Astrocyte (in vitro differentiated cells and primary cell): ENCODE data around the gene BMP10. TPM values are rescaled to one million over a fixed set of nuclear protein-coding genes. Genes with fewer than 3 reads are reported as not detected.
A peak's percentile ranks its signal among the peaks of the same experiment; 100 is the strongest.

Experiments used
- DNase-seq: peaks from one replicate; pipeline ENCODE4 v3.0.0-alpha.2; 2010; ENCODE audit warnings: low read depth
- FAIRE-seq: peaks from 2 replicates; lab custom pipeline; 2011; peaks lifted over from hg19 to GRCh38; lab: Jason Lieb, UNC
- H2AFZ ChIP-seq: 2 replicates; pipeline ENCODE4 v1.6.0; 2012; ENCODE audit warnings: low read depth, low read length, inconsistent platforms
- H3K27ac ChIP-seq: 2 replicates; pipeline ENCODE4 v1.5.1; 2011; ENCODE audit warnings: low read depth, low read length, inconsistent platforms
- H3K27me3 ChIP-seq: 2 replicates; pipeline ENCODE4 v1.6.0; 2011; ENCODE audit warnings: low read length, inconsistent platforms; ENCODE audit not compliant: insufficient read depth
- H3K36me3 ChIP-seq: 2 replicates; pipeline ENCODE4 v1.5.1; 2011; ENCODE audit warnings: low read length, inconsistent platforms; ENCODE audit not compliant: insufficient read depth
- H3K4me1 ChIP-seq: 2 replicates; pipeline ENCODE4 v1.5.1; 2011; ENCODE audit warnings: low read length, inconsistent platforms; ENCODE audit not compliant: insufficient read depth
- H3K4me2 ChIP-seq: 2 replicates; pipeline ENCODE4 v1.6.0; 2012; ENCODE audit warnings: low read length, inconsistent platforms
- H3K4me3 ChIP-seq: 2 replicates; pipeline ENCODE4 v1.5.1; 2011; ENCODE audit warnings: low read depth, mild to moderate bottlenecking, low read length, inconsistent platforms; ENCODE audit not compliant: insufficient read depth
- H3K79me2 ChIP-seq: 2 replicates; pipeline ENCODE4 v1.6.0; 2012; ENCODE audit warnings: mild to moderate bottlenecking, low read length, inconsistent platforms; ENCODE audit not compliant: insufficient read depth
- H3K9ac ChIP-seq: 2 replicates; pipeline ENCODE4 v1.6.0; 2012; ENCODE audit warnings: mild to moderate bottlenecking, low read length, inconsistent platforms
- H3K9me3 ChIP-seq: 2 replicates; pipeline ENCODE4 v1.5.1; 2012; ENCODE audit warnings: low read depth, mild to moderate bottlenecking, low read length, inconsistent platforms; ENCODE audit not compliant: insufficient read depth
- H4K20me1 ChIP-seq: 2 replicates; pipeline ENCODE4 v1.6.0; 2012; ENCODE audit warnings: low read length, inconsistent platforms; ENCODE audit not compliant: insufficient read depth
- H3K27ac Mint-ChIP-seq: one replicate; pipeline ENCODE4 v1.8.0; 2021; ENCODE audit warnings: mild to moderate bottlenecking, mixed read lengths; ENCODE audit not compliant: unreplicated experiment
- H3K27me3 Mint-ChIP-seq: one replicate; pipeline ENCODE4 v1.8.0; 2021; ENCODE audit warnings: low read depth, mixed read lengths; ENCODE audit not compliant: unreplicated experiment
- H3K36me3 Mint-ChIP-seq: one replicate; pipeline ENCODE4 v1.8.0; 2021; ENCODE audit warnings: low read depth, mixed read lengths; ENCODE audit not compliant: unreplicated experiment
- H3K4me1 Mint-ChIP-seq: one replicate; pipeline ENCODE4 v1.8.0; 2021; ENCODE audit warnings: low read depth, mixed read lengths; ENCODE audit not compliant: unreplicated experiment
- H3K4me3 Mint-ChIP-seq: one replicate; pipeline ENCODE4 v1.8.0; 2021; ENCODE audit warnings: mild to moderate bottlenecking, moderate library complexity, mixed read lengths; ENCODE audit not compliant: unreplicated experiment
- H3K9me3 Mint-ChIP-seq: one replicate; pipeline ENCODE4 v1.8.0; 2021; ENCODE audit warnings: mild to moderate bottlenecking, mixed read lengths; ENCODE audit not compliant: unreplicated experiment
- CTCF ChIP-seq: IDR thresholded peaks from 2 replicates; pipeline ENCODE4 v1.5.1; 2011; ENCODE audit warnings: low read depth, mild to moderate bottlenecking, inconsistent platforms, low read length, moderate library complexity; ENCODE audit not compliant: insufficient read depth
- EZH2 ChIP-seq: IDR thresholded peaks from 2 replicates; pipeline ENCODE4 v1.6.1; 2012; ENCODE audit warnings: mild to moderate bottlenecking, low read length, inconsistent platforms; ENCODE audit not compliant: insufficient read depth
- total RNA-seq: library from RNA; stranded (reverse); gene quantifications from 2 replicates; pipeline ENCODE4 v1.2.1, GENCODE V29; 2021

Gene BMP10
- total RNA-seq, 1 donor from 2014 or later: not detected

DNA sequence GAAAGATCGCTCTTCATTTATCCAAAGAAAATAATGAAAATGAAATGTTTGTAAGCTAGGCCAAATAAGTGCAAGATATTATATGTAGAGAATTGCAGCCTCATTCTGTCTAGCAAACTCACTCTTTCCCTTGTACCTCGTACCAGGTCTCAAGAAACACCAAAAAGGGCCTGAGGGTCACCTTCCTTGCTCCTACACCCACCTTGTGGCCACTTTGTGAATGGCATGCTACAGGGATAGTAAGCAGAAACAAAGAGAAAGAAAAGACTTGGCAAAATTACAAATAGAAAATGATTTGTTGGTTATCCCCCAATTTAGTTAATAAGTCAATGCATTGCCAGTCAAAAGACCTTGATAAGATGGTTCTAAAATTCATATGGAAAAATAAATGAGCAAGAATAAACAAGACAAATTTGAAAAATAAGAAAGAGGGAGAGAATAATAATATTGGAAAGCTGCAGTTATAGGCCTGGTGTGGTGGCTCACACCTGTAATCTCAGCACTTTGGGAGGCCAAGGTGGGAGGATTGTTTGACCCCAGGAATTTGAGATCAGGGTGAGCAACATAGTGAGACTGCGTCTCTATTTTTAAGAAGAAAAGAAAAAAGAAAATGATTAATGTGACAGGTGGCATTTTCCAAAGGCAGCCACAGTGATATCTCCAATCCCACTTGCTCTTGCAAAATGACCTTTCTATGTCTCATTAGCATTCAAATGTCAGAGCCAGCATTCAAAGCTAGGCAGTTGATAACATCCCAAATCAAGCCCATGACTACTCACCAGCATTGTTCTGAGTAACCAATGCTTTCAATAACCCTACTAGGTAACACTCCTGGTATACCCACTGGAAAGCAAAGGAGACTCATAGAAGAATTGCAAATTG is 38.8 kb upstream of the BMP10 start:
- Histone ChIP-seq H3K9me3 (no peaks in the 10 kb centered on the region), H3K27ac (no peak overlapping the region), H3K9ac (no peak overlapping the region), H2AFZ (no peak overlapping the region), H3K4me3 (no peak overlapping the region), H3K27me3 (no peaks in the 10 kb centered on the region), H4K20me1 (no peaks in the 10 kb centered on the region), H3K36me3 (no peaks in the 10 kb centered on the region), H3K4me1 (peaks cover 12% of the 10 kb centered on the region), H3K4me2 (no peak overlapping the region), H3K79me2 (no peaks in the 10 kb centered on the region)
- H3K27me3 Mint-ChIP-seq: no peaks in the 10 kb centered on the region
- no peaks in the 10 kb centered on the region for H3K9me3 Mint-ChIP-seq
- TF ChIP-seq CTCF (peak; percentile 87), EZH2 (no peak)
- H3K27ac Mint-ChIP-seq: no peak overlapping the region
- H3K36me3 Mint-ChIP-seq: no peaks in the 10 kb centered on the region
- no peak overlapping the region for H3K4me3 Mint-ChIP-seq
- H3K4me1 Mint-ChIP-seq: peaks cover 10% of the 10 kb centered on the region
- FAIRE-seq (no peak), DNase-seq (peak; percentile 49)

GRCh38 chr2:68908392-68908970 is 37.3 kb upstream of the BMP10 start:
- peak; percentile 94 for DNase-seq
- H3K27ac ChIP-seq: peak overlapping the region; percentile 59
- H3K27ac Mint-ChIP-seq: no peak overlapping the region

More at GRCh38 chr2:68908392-68908970, 37.3 kb upstream of the BMP10 start:
- Mint-ChIP-seq H3K27me3 (no peaks in the 10 kb centered on the region), H3K36me3 (no peaks in the 10 kb centered on the region), H3K4me3 (no peak overlapping the region), H3K4me1 (peaks cover 10% of the 10 kb centered on the region), H3K9me3 (peaks cover 3% of the 10 kb centered on the region)
- no peaks in the 10 kb centered on the region for H4K20me1 ChIP-seq
- H2AFZ ChIP-seq: peak overlapping the region; percentile 65
- no peak overlapping the region for H3K4me3 ChIP-seq
- no peak for FAIRE-seq
- peak overlapping the region; percentile 38 for H3K4me2 ChIP-seq
- H3K36me3 ChIP-seq: no peaks in the 10 kb centered on the region
- TF ChIP-seq EZH2: no peak
- TF ChIP-seq CTCF: no peak
- H3K27me3 ChIP-seq: no peaks in the 10 kb centered on the region
- H3K9ac ChIP-seq: peak overlapping the region; percentile 34
- H3K4me1 ChIP-seq: peaks cover 12% of the 10 kb centered on the region
- H3K79me2 ChIP-seq: no peaks in the 10 kb centered on the region
- no peaks in the 10 kb centered on the region for H3K9me3 ChIP-seq
